Gastroesophageal sphincter (tissue), 3 donors: Measurements from ENCODE around the gene LRRC8B.

Source experiments
- POLR2A ChIP-seq, 2 donors: fragments of 450-650 bp; IDR thresholded peaks; one replicate each; pipeline ENCODE4 v1.6.1; 2017; ENCODE audit warnings: antibody characterized with exemption in 2 of 2, mild to moderate bottlenecking in 2 of 2, moderate library complexity in 1 of 2
- TF ChIP-seq, protein P1 (sequence below), 4 experiments: fragments of 200-600 bp in 2 of 4; fragments of 450-650 bp in 2 of 4; sonication (generic) in 1 of 4; IDR thresholded peaks; one replicate each; pipeline ENCODE4 v1.5.1; 2017 to 2019; ENCODE audit warnings: antibody characterized with exemption in 4 of 4, mild to moderate bottlenecking in 2 of 4, moderate library complexity in 2 of 4

DNA sequence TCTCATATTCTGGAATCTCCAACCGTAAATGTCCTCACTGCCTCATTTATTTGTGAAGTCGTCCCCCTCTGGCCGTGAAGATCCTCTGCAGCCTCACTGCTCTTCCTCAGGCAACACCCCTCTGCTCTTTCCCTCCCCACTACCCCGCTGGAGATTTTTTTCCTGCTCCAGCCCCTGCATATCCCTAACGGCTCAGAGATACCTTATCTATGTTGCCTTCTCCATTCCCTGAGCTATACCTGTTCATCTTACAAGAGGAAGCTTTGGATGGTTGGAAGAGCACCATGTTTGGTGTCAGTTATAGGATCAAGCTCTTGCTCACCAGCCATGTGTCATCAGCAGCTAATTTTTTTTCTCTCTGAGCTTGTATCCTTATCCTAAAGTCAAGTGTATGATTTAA, 26.4 kb downstream of the LRRC8B start:
- TF ChIP-seq, protein P1, sequence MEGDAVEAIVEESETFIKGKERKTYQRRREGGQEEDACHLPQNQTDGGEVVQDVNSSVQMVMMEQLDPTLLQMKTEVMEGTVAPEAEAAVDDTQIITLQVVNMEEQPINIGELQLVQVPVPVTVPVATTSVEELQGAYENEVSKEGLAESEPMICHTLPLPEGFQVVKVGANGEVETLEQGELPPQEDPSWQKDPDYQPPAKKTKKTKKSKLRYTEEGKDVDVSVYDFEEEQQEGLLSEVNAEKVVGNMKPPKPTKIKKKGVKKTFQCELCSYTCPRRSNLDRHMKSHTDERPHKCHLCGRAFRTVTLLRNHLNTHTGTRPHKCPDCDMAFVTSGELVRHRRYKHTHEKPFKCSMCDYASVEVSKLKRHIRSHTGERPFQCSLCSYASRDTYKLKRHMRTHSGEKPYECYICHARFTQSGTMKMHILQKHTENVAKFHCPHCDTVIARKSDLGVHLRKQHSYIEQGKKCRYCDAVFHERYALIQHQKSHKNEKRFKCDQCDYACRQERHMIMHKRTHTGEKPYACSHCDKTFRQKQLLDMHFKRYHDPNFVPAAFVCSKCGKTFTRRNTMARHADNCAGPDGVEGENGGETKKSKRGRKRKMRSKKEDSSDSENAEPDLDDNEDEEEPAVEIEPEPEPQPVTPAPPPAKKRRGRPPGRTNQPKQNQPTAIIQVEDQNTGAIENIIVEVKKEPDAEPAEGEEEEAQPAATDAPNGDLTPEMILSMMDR (IDR thresholded peaks at IDR 0.05) = no peak
- TF ChIP-seq POLR2A (IDR thresholded peaks at IDR 0.05) = no peak
